HCT116 (cell line): ENCODE measurements around the gene PSMD3. TPM values are rescaled to one million over a fixed set of nuclear protein-coding genes. Genes with fewer than 3 reads are reported as not detected.

Source experiments
- ATAC-seq: fragments of 200-7000 bp; cut with Tn5 transposase; 2 replicates; pipeline ENCODE4 v1.9.1; 2020; ENCODE audit warnings: mild to moderate bottlenecking, moderate library complexity
- BruUV-seq: library from RNA; stranded (reverse); fragments of 400-500 nt; replicated peaks from 2 replicates; lab custom pipeline; 2021; lab: Mats Ljungman, UMichigan
- CTCF ChIA-PET: fragments of 300-600 bp; sonication (Branson Sonifier 250); formaldehyde crosslinking; loops from one replicate; lab custom pipeline; 2021; ENCODE audit warnings: antibody characterized with exemption; lab: Charles Lee
- POLR2A ChIA-PET: fragments of 300-600, 350-600 bp; sonication (Branson Sonifier 250); formaldehyde crosslinking; loops from one replicate; lab custom pipeline; 2021; ENCODE audit warnings: antibody characterized with exemption; lab: Charles Lee
- RAD21 ChIA-PET, 2 experiments: fragments of 300-600 bp; sonication (Branson Sonifier 250); formaldehyde crosslinking; loops; one replicate each; lab custom pipeline; 2023; ENCODE audit warnings: low total read pairs in 2 of 2; ENCODE audit not compliant: uncharacterized antibody in 2 of 2, unreplicated experiment in 2 of 2, low non-redundant PET in 1 of 2; lab: Charles Lee
- DNase-seq: peaks from one replicate; pipeline ENCODE4 v3.0.0-alpha.2; 2010; ENCODE audit warnings: low read depth, low spot score
- H2AFZ ChIP-seq: fragments of 200-600 bp; shearing (Covaris generic), sonication (generic); 2 replicates; pipeline ENCODE4 v1.6.1; 2017; ENCODE audit warnings: low read depth, mixed run types, mixed read lengths, antibody characterized with exemption, low read length; ENCODE audit not compliant: poor library complexity, severe bottlenecking
- H3K27ac ChIP-seq: 2 replicates; pipeline ENCODE4 v1.5.1; 2012; ENCODE audit warnings: low read depth, low read length
- H3K27me3 ChIP-seq: fragments of 200-600 bp; sonication (generic); 2 replicates; pipeline ENCODE4 v1.6.1; 2016; ENCODE audit warnings: mixed run types, low read length, mixed read lengths; ENCODE audit not compliant: insufficient read depth
- H3K36me3 ChIP-seq, 2 experiments: fragments of 200-500 bp in 1 of 2; fragments of 200-600 bp in 1 of 2; sonication (Bioruptor generic) in 1 of 2; sonication (generic) in 1 of 2; 2 replicates each; pipeline versions ENCODE4 v1.5.1 to v1.6.1; 2014 to 2016; ENCODE audit warnings: low read length in 2 of 2, inconsistent platforms in 1 of 2, mixed read lengths in 1 of 2, mixed run types in 1 of 2; ENCODE audit not compliant: insufficient read depth in 2 of 2, control insufficient read depth in 1 of 2
- H3K4me1 ChIP-seq, 2 experiments: fragments of 200-600 bp in 1 of 2; sonication (generic) in 1 of 2; 2 replicates each; pipeline versions ENCODE4 v1.5.1 to v1.6.1; 2012 to 2017; ENCODE audit warnings: low read length in 2 of 2, inconsistent platforms in 1 of 2, mild to moderate bottlenecking in 1 of 2, mixed read lengths in 1 of 2, mixed run types in 1 of 2, moderate library complexity in 1 of 2; ENCODE audit not compliant: insufficient read depth in 2 of 2, control insufficient read depth in 1 of 2
- H3K4me2 ChIP-seq: fragments of 200-600 bp; sonication (generic); 2 replicates; pipeline ENCODE4 v1.6.1; 2017; ENCODE audit warnings: mixed run types, low read length, mixed read lengths
- H3K4me3 ChIP-seq, 2 experiments: fragments of 200-600 bp in 1 of 2; sonication (generic) in 1 of 2; replicated peaks in 1 of 2; 2 replicates each; pipeline ENCODE4 v1.5.1; 2011 to 2016; ENCODE audit warnings: low read length in 2 of 2, control low read depth in 1 of 2, low read depth in 1 of 2, mild to moderate bottlenecking in 1 of 2, mixed read lengths in 1 of 2, mixed run types in 1 of 2
- H3K79me2 ChIP-seq: fragments of 200-600 bp; sonication (generic); 2 replicates; pipeline ENCODE4 v1.6.1; 2017; ENCODE audit warnings: mild to moderate bottlenecking, mixed run types, low read length, moderate library complexity, mixed read lengths; ENCODE audit not compliant: insufficient read depth
- H3K9ac ChIP-seq: fragments of 200-600 bp; sonication (generic); 2 replicates; pipeline ENCODE4 v1.6.1; 2016; ENCODE audit warnings: low read length, mixed read lengths
- H3K9me2 ChIP-seq: fragments of 200-600 bp; sonication (generic), shearing (Covaris generic); 2 replicates; pipeline ENCODE4 v1.6.1; 2017; ENCODE audit warnings: mixed run types, mild to moderate bottlenecking, moderate library complexity; ENCODE audit not compliant: insufficient read depth
- H3K9me3 ChIP-seq, 2 experiments: fragments of 200-500 bp in 1 of 2; fragments of 200-600 bp in 1 of 2; sonication (Bioruptor generic) in 1 of 2; sonication (generic) in 1 of 2; 2 replicates each; pipeline ENCODE4 v1.6.1; 2014 to 2017; ENCODE audit warnings: low read length in 2 of 2, mixed read lengths in 2 of 2, inconsistent platforms in 1 of 2, low read depth in 1 of 2, mild to moderate bottlenecking in 1 of 2, mixed run types in 1 of 2, moderate library complexity in 1 of 2; ENCODE audit not compliant: control insufficient read depth in 1 of 2, insufficient read depth in 1 of 2
- H4K20me1 ChIP-seq: fragments of 200-600 bp; sonication (generic), shearing (Covaris generic); 2 replicates; pipeline ENCODE4 v1.6.1; 2017; ENCODE audit warnings: mixed run types, mild to moderate bottlenecking, moderate library complexity; ENCODE audit not compliant: insufficient read depth
- ATF3 ChIP-seq: IDR thresholded peaks from 2 replicates; pipeline ENCODE4 v1.6.1; 2012
- CBX3 ChIP-seq: IDR thresholded peaks from 2 replicates; pipeline ENCODE4 v1.6.1; 2012; ENCODE audit warnings: low read depth
- CTCF ChIP-seq, 3 experiments: fragments of 200-600 bp in 1 of 3; sonication (generic) in 1 of 3; IDR thresholded peaks in 2 of 3; conservative IDR thresholded peaks in 1 of 3; 2 replicates each; pipeline ENCODE4 v1.5.1; 2012 to 2017; ENCODE audit warnings: low read depth in 2 of 3, low read length in 2 of 3, antibody characterized with exemption in 1 of 3, borderline replicate concordance in 1 of 3, control low read depth in 1 of 3, mild to moderate bottlenecking in 1 of 3, mixed read lengths in 1 of 3, mixed run types in 1 of 3, moderate library complexity in 1 of 3; ENCODE audit not compliant: insufficient read depth in 1 of 3
- EGR1 ChIP-seq: IDR thresholded peaks from 2 replicates; pipeline ENCODE4 v1.6.1; 2012; ENCODE audit warnings: low read depth
- JUND ChIP-seq: IDR thresholded peaks from 2 replicates; pipeline ENCODE4 v1.6.1; 2012
- POLR2A ChIP-seq: IDR thresholded peaks from 2 replicates; pipeline ENCODE4 v1.7.0; 2011; ENCODE audit warnings: borderline replicate concordance; ENCODE audit not compliant: insufficient read depth, insufficient read length; ENCODE audit errors: extremely low read depth
- REST ChIP-seq: IDR thresholded peaks from 2 replicates; pipeline ENCODE4 v1.6.1; 2012; ENCODE audit warnings: low read depth
- intact Hi-C: fragments of 100-400 bp; cut with micrococcal nuclease; formaldehyde crosslinking; loops from 2 replicates; pipeline ENCODE4 v1.10.0; 2022
- total RNA-seq: library from RNA; stranded (reverse); gene quantifications from one replicate; pipeline ENCODE4 v1.2.1, GENCODE V29; 2021; ENCODE audit not compliant: unreplicated experiment

Gene PSMD3
- total RNA-seq, 1 experiment from 2014 or later: 152 TPM

- ATAC-seq (no peak), DNase-seq (no peak)
- Histone ChIP-seq H4K20me1 (no peaks in the 10 kb centered on the region), H3K27ac (no peak within 1 kb of the TSS), H3K36me3 (peaks cover 0 to 3% of the 10 kb centered on the region in 2 experiments; a peak in 1 of 4 replicates), H3K27me3 (no peaks in the 10 kb centered on the region), H3K4me3 (no peak within 1 kb of the TSS), H3K9me2 (no peaks in the 10 kb centered on the region), H3K9me3 (no peaks in the 10 kb centered on the region), H3K4me1 (peaks cover 0 to 7% of the 10 kb centered on the region in 2 experiments; a peak in 2 of 4 replicates), H3K4me2 (no peak within 1 kb of the TSS), H3K79me2 (no peaks in the 10 kb centered on the region), H2AFZ (no peak within 1 kb of the TSS), H3K9ac (no peak within 1 kb of the TSS)
- TF ChIP-seq POLR2A (no peak), CBX3 (no peak), JUND (no peak), EGR1 (no peak), REST (no peak), ATF3 (no peak), CTCF (IDR thresholded peaks at IDR 0.05 in 2 of 3, conservative IDR thresholded peaks at IDR 0.05 in 1 of 3; ENCODE audit: borderline replicate concordance in 1 of 3, insufficient read depth in 1 of 3, low read depth in 2 of 3, low read length in 2 of 3) (no peak)
- CTCF ChIA-PET: interaction anchor here (1.2 kb wide), 1 partner anchor 153 kb away, joined by 3 read pairs; no protein-coding TSS in a partner anchor
- intact Hi-C loops: no loop called here
- no TSS peak for BruUV-seq
- RAD21 ChIA-PET: no interaction called here
- POLR2A ChIA-PET: interaction anchor here (0.6 to 1.4 kb wide), 4 partner anchors 10 to 125 kb away, joined by 3 to 4 read pairs (median 3); partner anchors contain the start of gene CASC3
Observed at GRCh38 chr17:40015005-40015997, 34.7 kb downstream of the PSMD3 start, which contains the start of gene CSF3. Gene CSF3, plus strand, starts transcription at chr17:40015440. Its CDS starts 35 bp downstream, at chr17:40015475.
